Kidney (tissue), 14 donors: ENCODE measurements around the gene RGS3. TPM values are rescaled to one million over a fixed set of nuclear protein-coding genes. Genes with fewer than 3 reads are reported as not detected.
A peak's percentile ranks its signal among the peaks of the same experiment; 100 is the strongest.

Experiments
- DNase-seq, 5 donors: peaks; one replicate each; pipeline ENCODE4 v3.0.0-alpha.2; 2013 to 2020
- FAIRE-seq: peaks from 2 replicates; lab custom pipeline; 2012; peaks lifted over from hg19 to GRCh38; lab: Jason Lieb, UNC
- H3K27ac ChIP-seq, 2 donors: one replicate each; pipeline ENCODE4 v1.7.0; 2013; ENCODE audit warnings: low read depth in 2 of 2, low read length in 2 of 2, inconsistent platforms in 1 of 2
- H3K27me3 ChIP-seq: one replicate; pipeline ENCODE4 v1.7.1; 2013; ENCODE audit warnings: low read length, inconsistent platforms; ENCODE audit not compliant: control insufficient read depth, insufficient read depth
- H3K36me3 ChIP-seq, 3 donors: one replicate each; pipeline versions ENCODE4 v1.7.0 to v1.7.1; 2013; ENCODE audit warnings: low read length in 3 of 3, control low read depth in 1 of 3, inconsistent platforms in 1 of 3; ENCODE audit not compliant: insufficient read depth in 3 of 3, control insufficient read depth in 2 of 3
- H3K4me1 ChIP-seq, 3 donors: one replicate each; pipeline versions ENCODE4 v1.7.0 to v1.7.1; 2013; ENCODE audit warnings: low read length in 3 of 3, inconsistent platforms in 1 of 3, low read depth in 1 of 3; ENCODE audit not compliant: control insufficient read depth in 2 of 3, insufficient read depth in 2 of 3
- H3K4me3 ChIP-seq, 3 donors: one replicate each; pipeline versions ENCODE4 v1.7.0 to v1.8.1; 2013; ENCODE audit warnings: low read length in 3 of 3, control low read depth in 1 of 3, inconsistent platforms in 1 of 3
- H3K9ac ChIP-seq, 3 donors: one replicate each; pipeline versions ENCODE4 v1.7.0 to v1.7.1; 2013; ENCODE audit warnings: low read length in 3 of 3, control low read depth in 1 of 3, inconsistent platforms in 1 of 3
- H3K9me3 ChIP-seq, 3 donors: one replicate each; pipeline versions ENCODE4 v1.7.0 to v1.7.1; 2013; ENCODE audit warnings: low read length in 3 of 3, control low read depth in 1 of 3, inconsistent platforms in 1 of 3; ENCODE audit not compliant: control insufficient read depth in 2 of 3, insufficient read depth in 1 of 3
- CTCF ChIP-seq: IDR thresholded peaks from 3 replicates; pipeline ENCODE4 v1.5.1; 2012; ENCODE audit warnings: mild to moderate bottlenecking, moderate library complexity, borderline replicate concordance; ENCODE audit not compliant: insufficient read depth; ENCODE audit errors: extremely low read depth
- intact Hi-C: fragments of 100-400 bp; cut with DNase I; formaldehyde crosslinking; loops from one replicate; pipeline ENCODE4 v1.11.1; 2022
- polyA plus RNA-seq: library from polyadenylated mRNA; stranded (reverse); fragments of 350-450 nt; fragmentation: Illumina TruSeq; extraction: RNeasy Lipid Tissue Mini Kit (QIAGEN cat#74804); gene quantifications from one replicate; pipeline ENCODE4 v1.2.3, GENCODE V29; 2014; ENCODE audit warnings: low read depth, low replicate concordance; ENCODE audit not compliant: insufficient read depth
- total RNA-seq: library from RNA; stranded (reverse); fragmentation: NEBNext Ultra II Directional; extraction: Animal tissue kit (Norgen Biotek cat#: 25700); gene quantifications from one replicate; pipeline ENCODE4 v1.2.1, GENCODE V29; 2021
- donor health status: control.
- donor health status: control.
- donor health status: control.
- donor health status: control.
- donor health status: control.
- donor health status: DM: yes; HTN: yes; CAD: no.
- donor health status: Normal renal cell carcinoma (clear cell type).

The RGS3 gene
- total and polyA plus RNA-seq, 2 donors from 2014 or later = 114 to 137 TPM

GRCh38 chr9:113480612-113481011 is 17.1 kb downstream of the RGS3 start:
- Histone ChIP-seq H3K27me3 (no peaks in the 10 kb centered on the region), H3K36me3 (peaks cover 0 to 1% (median 0%) of the 10 kb centered on the region in 3 donors), H3K4me3 (no peak overlapping the region), H3K27ac (no peak overlapping the region), H3K4me1 (no peaks in the 10 kb centered on the region), H3K9me3 (no peaks in the 10 kb centered on the region), H3K9ac (no peak overlapping the region)
- FAIRE-seq (no peak), DNase-seq (no peak)
- TF ChIP-seq CTCF = no peak
- intact Hi-C loops = no loop called here

- Histone ChIP-seq H3K9ac (no peak overlapping the region), H3K4me1 (no peaks in the 10 kb centered on the region), H3K9me3 (no peaks in the 10 kb centered on the region), H3K36me3 (peaks cover 0 to 5% (median 0%) of the 10 kb centered on the region in 3 donors), H3K4me3 (no peak overlapping the region), H3K27ac (no peak overlapping the region), H3K27me3 (no peaks in the 10 kb centered on the region)
- DNase-seq (no peak), FAIRE-seq (no peak)
- intact Hi-C loops = no loop called here
- TF ChIP-seq CTCF = no peak
Measured at GRCh38 chr9:113481176-113481787, 17.8 kb downstream of the RGS3 start.

- Histone ChIP-seq H3K4me1 (no peaks in the 10 kb centered on the region), H3K27me3 (no peaks in the 10 kb centered on the region), H3K36me3 (peaks cover 0 to 5% (median 0%) of the 10 kb centered on the region in 3 donors), H3K4me3 (no peak overlapping the region), H3K9me3 (no peaks in the 10 kb centered on the region), H3K27ac (no peak overlapping the region), H3K9ac (no peak overlapping the region)
- intact Hi-C loops = no loop called here
- DNase-seq (peak in 1 of 5 donors; percentile 18), FAIRE-seq (no peak)
- TF ChIP-seq CTCF = no peak
Measured at GRCh38 chr9:113482341-113482740, 18.8 kb downstream of the RGS3 start.
